Bronchial epithelial cell (primary cell): Measurements from ENCODE around the gene WDSUB1. TPM values are rescaled to one million over a fixed set of nuclear protein-coding genes. Genes with fewer than 3 reads are reported as not detected.
A peak's percentile ranks its signal among the peaks of the same experiment; 100 is the strongest.

Experiments used
- DNase-seq: peaks from one replicate; pipeline ENCODE4 v3.0.0-alpha.2; 2010; ENCODE audit warnings: low read depth
- FAIRE-seq: peaks from 2 replicates; lab custom pipeline; 2011; peaks lifted over from hg19 to GRCh38; lab: Jason Lieb, UNC
- H3K27me3 ChIP-seq: 2 replicates; pipeline ENCODE4 v1.5.1; 2011; ENCODE audit warnings: low read length; ENCODE audit not compliant: control insufficient read depth, insufficient read depth
- H3K36me3 ChIP-seq: 2 replicates; pipeline ENCODE4 v1.5.1; 2011; ENCODE audit warnings: low read length; ENCODE audit not compliant: control insufficient read depth, insufficient read depth
- H3K4me3 ChIP-seq: 2 replicates; pipeline ENCODE4 v1.5.1; 2011; ENCODE audit warnings: mild to moderate bottlenecking, low read depth, low read length, control low read depth
- total RNA-seq: library from RNA; depleted of rRNA; stranded (reverse); fragments of >200 nt; gene quantifications from 2 replicates; pipeline ENCODE4 v1.2.1, GENCODE V29; 2014
- TF ChIP-seq, protein P1 (sequence below): IDR thresholded peaks from 2 replicates; pipeline ENCODE4 v1.5.1; 2011; ENCODE audit warnings: mild to moderate bottlenecking, moderate library complexity, low read length, control low read depth, inconsistent platforms; ENCODE audit not compliant: insufficient read depth, severe bottlenecking

WDSUB1 gene
- total RNA-seq, 1 donor from 2014 or later = 16.1 TPM

DNA sequence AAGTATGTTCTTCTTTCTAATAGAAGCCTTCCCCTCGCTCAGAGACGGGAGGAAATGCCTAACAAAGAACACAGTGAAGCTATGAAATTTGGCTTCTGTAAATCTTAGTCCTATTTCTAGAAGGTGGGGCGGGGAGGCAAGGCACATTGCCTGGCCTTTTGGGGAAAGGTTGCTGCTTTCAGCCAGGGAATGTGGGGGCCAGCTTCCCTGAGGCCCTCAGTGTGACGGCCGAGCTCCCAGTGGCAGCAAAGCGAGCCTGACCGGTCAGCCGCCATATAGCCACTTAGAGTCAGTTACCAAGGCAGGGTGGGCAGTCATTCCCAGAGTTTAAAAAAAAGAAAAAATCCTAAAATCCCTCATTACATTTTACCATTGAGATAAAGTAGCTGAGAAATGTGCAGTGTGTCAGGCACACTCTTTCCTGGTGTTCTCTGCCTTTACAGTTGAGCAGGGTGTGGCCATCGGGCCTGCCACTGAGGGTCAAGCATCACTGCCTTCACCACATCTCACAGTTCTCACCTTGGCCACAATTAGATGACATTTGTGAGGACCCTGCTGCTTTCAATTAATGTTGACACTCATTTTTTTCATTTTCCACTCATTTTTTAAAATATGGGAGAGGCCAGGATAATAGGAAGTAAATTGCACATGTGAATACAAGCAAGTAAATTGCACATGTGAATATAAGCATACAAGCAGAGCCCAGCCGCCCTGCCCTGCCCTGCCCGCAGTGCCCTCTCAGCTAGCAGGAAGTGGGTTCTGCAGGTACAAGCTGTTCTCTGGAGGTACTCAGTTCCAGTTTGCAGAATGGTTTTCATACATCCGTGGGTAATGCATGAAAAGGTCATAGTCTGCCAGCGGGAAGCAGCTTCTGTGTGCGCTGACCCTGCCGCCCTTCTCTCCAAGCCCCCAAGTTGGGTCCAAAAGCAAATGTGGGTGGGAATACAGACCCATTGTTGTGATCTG is 76.9 kb downstream of the WDSUB1 start:
- Histone ChIP-seq H3K4me3 (no peak overlapping the region), H3K36me3 (peaks cover 27% of the 10 kb centered on the region), H3K27me3 (no peaks in the 10 kb centered on the region)
- DNase-seq (no peak), FAIRE-seq (no peak)
- TF ChIP-seq, protein P1, sequence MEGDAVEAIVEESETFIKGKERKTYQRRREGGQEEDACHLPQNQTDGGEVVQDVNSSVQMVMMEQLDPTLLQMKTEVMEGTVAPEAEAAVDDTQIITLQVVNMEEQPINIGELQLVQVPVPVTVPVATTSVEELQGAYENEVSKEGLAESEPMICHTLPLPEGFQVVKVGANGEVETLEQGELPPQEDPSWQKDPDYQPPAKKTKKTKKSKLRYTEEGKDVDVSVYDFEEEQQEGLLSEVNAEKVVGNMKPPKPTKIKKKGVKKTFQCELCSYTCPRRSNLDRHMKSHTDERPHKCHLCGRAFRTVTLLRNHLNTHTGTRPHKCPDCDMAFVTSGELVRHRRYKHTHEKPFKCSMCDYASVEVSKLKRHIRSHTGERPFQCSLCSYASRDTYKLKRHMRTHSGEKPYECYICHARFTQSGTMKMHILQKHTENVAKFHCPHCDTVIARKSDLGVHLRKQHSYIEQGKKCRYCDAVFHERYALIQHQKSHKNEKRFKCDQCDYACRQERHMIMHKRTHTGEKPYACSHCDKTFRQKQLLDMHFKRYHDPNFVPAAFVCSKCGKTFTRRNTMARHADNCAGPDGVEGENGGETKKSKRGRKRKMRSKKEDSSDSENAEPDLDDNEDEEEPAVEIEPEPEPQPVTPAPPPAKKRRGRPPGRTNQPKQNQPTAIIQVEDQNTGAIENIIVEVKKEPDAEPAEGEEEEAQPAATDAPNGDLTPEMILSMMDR = no peak

DNA sequence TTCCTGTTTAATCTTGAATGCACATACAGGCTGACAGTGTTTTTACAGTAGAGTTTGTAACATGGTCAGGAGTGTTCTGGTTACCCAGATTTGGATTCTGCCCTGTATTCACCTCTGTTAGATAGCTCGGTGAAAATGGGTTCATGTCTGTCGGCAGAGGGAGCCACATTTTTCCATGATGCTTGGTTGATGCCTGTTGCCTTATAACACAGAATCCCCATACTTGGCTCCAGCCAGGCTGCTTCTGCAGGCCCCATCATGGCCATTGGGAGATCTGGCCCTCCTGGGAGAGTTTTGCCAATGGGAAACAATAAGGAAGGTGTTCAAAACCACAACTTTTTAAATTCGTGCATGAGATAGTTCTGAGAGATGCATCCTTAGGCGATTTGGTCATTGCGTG is 78.1 kb downstream of the WDSUB1 start:
- Histone ChIP-seq H3K4me3 (no peak overlapping the region), H3K36me3 (peaks cover 31% of the 10 kb centered on the region), H3K27me3 (no peaks in the 10 kb centered on the region)
- FAIRE-seq = no peak
- TF ChIP-seq, protein P1 = no peak
- no peak for DNase-seq

DNA sequence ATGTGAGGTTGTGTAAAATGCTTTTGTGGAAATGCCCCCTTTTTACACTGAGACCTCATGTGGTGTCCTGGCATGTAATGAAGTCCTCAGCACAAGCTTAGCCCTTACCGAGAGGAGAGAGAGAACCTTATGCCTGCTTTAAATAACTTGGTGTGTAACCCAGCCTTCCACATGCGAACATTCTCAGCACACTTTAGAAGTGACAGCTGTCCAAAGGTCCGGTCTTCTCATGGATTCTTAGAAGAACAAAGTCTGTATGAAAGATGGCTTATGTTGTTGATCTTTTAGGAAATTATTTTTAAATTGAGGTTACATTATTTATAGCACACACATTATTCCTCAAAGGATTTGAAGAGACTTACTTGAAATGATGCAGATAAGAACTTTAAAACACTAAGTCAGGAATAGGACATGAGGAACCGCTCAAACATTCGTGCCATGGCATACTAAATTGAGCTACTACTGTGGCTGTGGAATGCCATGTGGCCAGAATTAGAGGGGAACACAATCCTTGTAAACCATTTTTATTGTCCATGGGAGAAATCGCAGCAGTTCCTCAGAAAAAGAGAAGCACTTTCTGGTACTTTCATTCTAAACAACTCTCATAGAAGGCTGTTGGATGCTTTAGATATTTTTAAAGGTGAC is 79.6 kb downstream of the WDSUB1 start:
- TF ChIP-seq, protein P1 = no peak
- Histone ChIP-seq H3K36me3 (peaks cover 27% of the 10 kb centered on the region), H3K4me3 (no peak overlapping the region), H3K27me3 (no peaks in the 10 kb centered on the region)
- no peak for DNase-seq
- no peak for FAIRE-seq

DNA sequence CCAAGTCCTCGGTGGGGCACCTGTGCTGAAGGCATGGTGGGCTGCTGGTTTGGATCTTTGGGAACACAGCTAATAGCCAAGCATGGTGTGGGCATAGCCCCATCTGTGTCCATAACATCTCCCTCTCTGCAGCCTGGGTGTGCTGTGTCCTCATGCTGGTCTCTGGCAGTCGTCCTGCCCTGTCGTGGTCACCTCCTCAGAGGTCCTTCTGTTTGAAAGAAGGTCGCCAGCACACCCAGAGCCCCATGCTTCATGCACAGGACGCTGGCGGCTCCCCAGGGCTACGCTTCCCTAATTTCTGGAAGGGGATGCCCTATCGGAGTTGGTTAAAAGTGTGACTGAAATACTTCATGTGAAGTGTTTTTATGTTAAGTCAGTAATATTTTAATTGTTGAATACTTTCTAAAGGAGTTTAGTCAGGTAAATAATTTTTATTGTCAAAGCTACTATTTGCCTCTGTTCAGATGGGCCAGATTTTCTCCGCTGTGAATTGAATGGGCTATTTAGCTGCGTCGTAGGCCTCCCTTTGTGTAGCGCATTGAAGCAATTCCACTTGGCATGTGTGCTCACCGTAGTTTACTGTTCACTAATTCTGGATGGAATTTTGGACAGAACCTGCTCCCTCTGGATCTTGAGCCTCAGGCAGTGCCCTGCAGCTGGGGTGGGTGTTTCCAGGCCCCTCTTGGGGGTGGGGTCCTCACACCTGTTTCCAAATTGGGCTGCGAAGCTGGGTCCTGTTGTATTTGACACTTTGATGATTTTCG is 81.9 kb downstream of the WDSUB1 start:
- H3K27me3 ChIP-seq = no peaks in the 10 kb centered on the region
- peaks cover 25% of the 10 kb centered on the region for H3K36me3 ChIP-seq
- DNase-seq (no peak), FAIRE-seq (no peak)
- H3K4me3 ChIP-seq = no peak overlapping the region
- TF ChIP-seq, protein P1 = no peak

DNA sequence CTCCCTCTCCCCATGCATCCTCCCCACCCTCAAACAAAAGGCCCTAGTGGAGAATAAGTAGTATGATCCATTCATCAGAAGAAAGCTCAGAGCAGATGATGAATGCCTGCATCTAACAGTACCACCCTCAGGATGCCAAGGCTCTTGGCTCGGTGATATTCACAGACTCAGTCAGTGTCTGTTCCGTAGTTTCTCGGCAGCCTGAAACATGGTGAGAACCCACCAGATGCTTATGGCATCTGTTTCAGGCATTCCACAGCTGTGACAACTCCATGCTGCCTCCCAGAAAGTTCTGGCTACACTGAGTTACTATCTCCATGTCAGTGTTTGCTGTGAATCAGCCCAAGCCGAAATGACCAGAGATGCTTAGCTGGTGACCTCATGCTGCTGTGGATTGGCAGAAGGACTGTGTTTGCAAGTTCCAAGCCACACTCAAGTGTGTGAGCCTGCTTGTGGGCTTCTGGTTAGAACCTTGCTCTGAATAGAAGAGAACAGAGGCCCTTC is 83.9 kb downstream of the WDSUB1 start:
- Histone ChIP-seq H3K36me3 (peaks cover 31% of the 10 kb centered on the region), H3K27me3 (no peaks in the 10 kb centered on the region), H3K4me3 (no peak overlapping the region)
- peak; percentile 62 for DNase-seq
- TF ChIP-seq, protein P1 = no peak
- peak; percentile 18 for FAIRE-seq
